Body of pancreas (tissue), 4 donors: ENCODE data around the gene MREG.

ENCODE experiments used
- CTCF ChIP-seq, 7 experiments: fragments of 450-650 bp in 4 of 7; fragments of 200-600 bp in 3 of 7; sonication (generic) in 3 of 7; IDR thresholded peaks; one replicate each; pipeline ENCODE4 v1.5.1; 2016 to 2019; ENCODE audit warnings: antibody characterized with exemption in 7 of 7
- POLR2A ChIP-seq, 3 donors: fragments of 450-650 bp; IDR thresholded peaks; one replicate each; pipeline ENCODE4 v1.6.1; 2016; ENCODE audit warnings: antibody characterized with exemption in 3 of 3, mild to moderate bottlenecking in 2 of 3

GRCh38 chr2:215900843-215901242, 112.5 kb downstream of the MREG start:
- no peak for TF ChIP-seq CTCF (IDR thresholded peaks at IDR 0.05)
- no peak for TF ChIP-seq POLR2A (IDR thresholded peaks at IDR 0.05)
